ENCODE data around the gene CELF5.
"Not testable (repeated sequence)": the region's sequence is repeated elsewhere in the genome, so short reads cannot be mapped to it uniquely, and the experiment has no call there.

The CELF5 gene

DNA sequence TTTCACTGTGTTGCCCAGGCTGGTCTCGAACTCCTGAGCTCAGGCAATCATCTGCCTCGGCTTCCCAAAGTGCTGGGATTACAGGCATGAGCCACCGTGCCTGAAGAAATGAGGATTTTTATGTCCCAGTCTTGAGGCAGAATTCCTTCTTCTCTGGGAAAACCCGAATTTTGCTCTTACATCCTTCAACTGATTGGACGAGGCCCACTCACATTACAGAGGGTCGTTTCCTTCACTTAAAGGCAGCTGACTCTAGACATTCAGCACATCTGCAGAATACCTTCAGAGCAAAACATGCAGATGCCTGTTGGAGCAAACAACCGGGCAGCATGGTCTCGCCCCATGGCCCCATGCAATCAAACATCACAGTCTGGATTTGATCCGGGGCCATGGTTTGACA is 105.6 kb downstream of the CELF5 start:
- ATAC-seq (ENCODE audit: low read depth) (no peak), DNase-seq (ENCODE audit: low spot score) (no peak)
- no peak overlapping the region for H3K27ac ChIP-seq (ENCODE audit: poor library complexity, severe bottlenecking)
- no peaks in the 10 kb centered on the region for H3K9me3 ChIP-seq (ENCODE audit: severe bottlenecking)
- no peaks in the 10 kb centered on the region for H3K27me3 ChIP-seq (ENCODE audit: insufficient read depth, poor library complexity, severe bottlenecking)
- no peak overlapping the region for H3K4me3 ChIP-seq (ENCODE audit: severe bottlenecking)
- TF ChIP-seq, protein P1, sequence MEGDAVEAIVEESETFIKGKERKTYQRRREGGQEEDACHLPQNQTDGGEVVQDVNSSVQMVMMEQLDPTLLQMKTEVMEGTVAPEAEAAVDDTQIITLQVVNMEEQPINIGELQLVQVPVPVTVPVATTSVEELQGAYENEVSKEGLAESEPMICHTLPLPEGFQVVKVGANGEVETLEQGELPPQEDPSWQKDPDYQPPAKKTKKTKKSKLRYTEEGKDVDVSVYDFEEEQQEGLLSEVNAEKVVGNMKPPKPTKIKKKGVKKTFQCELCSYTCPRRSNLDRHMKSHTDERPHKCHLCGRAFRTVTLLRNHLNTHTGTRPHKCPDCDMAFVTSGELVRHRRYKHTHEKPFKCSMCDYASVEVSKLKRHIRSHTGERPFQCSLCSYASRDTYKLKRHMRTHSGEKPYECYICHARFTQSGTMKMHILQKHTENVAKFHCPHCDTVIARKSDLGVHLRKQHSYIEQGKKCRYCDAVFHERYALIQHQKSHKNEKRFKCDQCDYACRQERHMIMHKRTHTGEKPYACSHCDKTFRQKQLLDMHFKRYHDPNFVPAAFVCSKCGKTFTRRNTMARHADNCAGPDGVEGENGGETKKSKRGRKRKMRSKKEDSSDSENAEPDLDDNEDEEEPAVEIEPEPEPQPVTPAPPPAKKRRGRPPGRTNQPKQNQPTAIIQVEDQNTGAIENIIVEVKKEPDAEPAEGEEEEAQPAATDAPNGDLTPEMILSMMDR (IDR thresholded peaks at IDR 0.05; ENCODE audit: poor library complexity, severe bottlenecking): no peak
- H3K36me3 ChIP-seq (ENCODE audit: low read depth): no peaks in the 10 kb centered on the region
- H3K4me1 ChIP-seq (ENCODE audit: insufficient read depth, poor library complexity, severe bottlenecking): no peaks in the 10 kb centered on the region

- not testable (repeated sequence) for DNase-seq (ENCODE audit: low spot score); H3K4me1 ChIP-seq (ENCODE audit: insufficient read depth, poor library complexity, severe bottlenecking); H3K27me3 ChIP-seq (ENCODE audit: insufficient read depth, poor library complexity, severe bottlenecking); ATAC-seq (ENCODE audit: low read depth); H3K9me3 ChIP-seq (ENCODE audit: severe bottlenecking); H3K27ac ChIP-seq (ENCODE audit: poor library complexity, severe bottlenecking); H3K4me3 ChIP-seq (ENCODE audit: severe bottlenecking); H3K36me3 ChIP-seq (ENCODE audit: low read depth)
Observed at GRCh38 chr19:3332232-3332631, 107.8 kb downstream of the CELF5 start.

DNA sequence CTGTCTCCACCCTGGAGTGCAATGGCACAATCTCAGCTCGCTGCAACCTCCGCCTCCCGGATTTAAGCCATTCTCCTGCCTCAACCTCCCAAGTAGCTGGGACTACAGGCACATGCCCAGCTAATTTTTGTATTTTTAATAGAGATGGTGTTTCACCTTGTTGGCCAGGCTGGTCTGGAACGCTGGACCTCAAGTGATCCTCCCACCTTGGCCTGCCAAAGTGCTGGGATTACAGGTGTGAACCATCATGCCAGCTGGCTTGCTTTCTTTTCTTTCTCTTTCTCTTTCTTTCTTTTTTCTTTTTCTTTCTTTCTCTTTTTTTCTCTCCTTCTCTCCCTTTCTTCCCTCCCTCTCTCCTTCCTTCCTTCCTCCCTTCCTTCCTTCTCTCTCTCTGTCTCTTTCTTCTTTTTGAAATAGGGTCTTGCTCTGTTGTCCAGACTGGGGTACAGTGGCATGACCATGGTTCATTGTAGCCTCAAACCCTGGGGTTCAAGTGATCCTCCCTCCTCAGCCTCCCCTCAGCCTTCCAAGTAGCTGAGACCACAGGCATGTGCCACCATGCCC is 108.6 kb downstream of the CELF5 start:
- H3K27ac ChIP-seq (ENCODE audit: poor library complexity, severe bottlenecking): no peak overlapping the region
- ATAC-seq (ENCODE audit: low read depth) (no peak), DNase-seq (ENCODE audit: low spot score) (no peak)
- H3K4me3 ChIP-seq (ENCODE audit: severe bottlenecking): no peak overlapping the region
- H3K27me3 ChIP-seq (ENCODE audit: insufficient read depth, poor library complexity, severe bottlenecking): no peaks in the 10 kb centered on the region
- H3K36me3 ChIP-seq (ENCODE audit: low read depth): no peaks in the 10 kb centered on the region
- H3K4me1 ChIP-seq (ENCODE audit: insufficient read depth, poor library complexity, severe bottlenecking): peaks cover 6% of the 10 kb centered on the region
- no peaks in the 10 kb centered on the region for H3K9me3 ChIP-seq (ENCODE audit: severe bottlenecking)
- TF ChIP-seq, protein P1 (IDR thresholded peaks at IDR 0.05; ENCODE audit: poor library complexity, severe bottlenecking): no peak

- no peak overlapping the region for H3K27ac ChIP-seq (ENCODE audit: poor library complexity, severe bottlenecking)
- TF ChIP-seq, protein P1 (IDR thresholded peaks at IDR 0.05; ENCODE audit: poor library complexity, severe bottlenecking): no peak
- H3K4me1 ChIP-seq (ENCODE audit: insufficient read depth, poor library complexity, severe bottlenecking): peaks cover 10% of the 10 kb centered on the region
- H3K4me3 ChIP-seq (ENCODE audit: severe bottlenecking): no peak overlapping the region
- H3K36me3 ChIP-seq (ENCODE audit: low read depth): no peaks in the 10 kb centered on the region
- H3K27me3 ChIP-seq (ENCODE audit: insufficient read depth, poor library complexity, severe bottlenecking): no peaks in the 10 kb centered on the region
- DNase-seq (ENCODE audit: low spot score) (no peak), ATAC-seq (ENCODE audit: low read depth) (no peak)
- H3K9me3 ChIP-seq (ENCODE audit: severe bottlenecking): no peaks in the 10 kb centered on the region
Observed at GRCh38 chr19:3333662-3334061, 109.2 kb downstream of the CELF5 start.

GRCh38 chr19:3334749-3335430 is 110.4 kb downstream of the CELF5 start:
- H3K36me3 ChIP-seq (ENCODE audit: low read depth); H3K27ac ChIP-seq (ENCODE audit: poor library complexity, severe bottlenecking); ATAC-seq (ENCODE audit: low read depth); H3K9me3 ChIP-seq (ENCODE audit: severe bottlenecking); H3K27me3 ChIP-seq (ENCODE audit: insufficient read depth, poor library complexity, severe bottlenecking); H3K4me3 ChIP-seq (ENCODE audit: severe bottlenecking); DNase-seq (ENCODE audit: low spot score): not testable (repeated sequence)
- H3K4me1 ChIP-seq (ENCODE audit: insufficient read depth, poor library complexity, severe bottlenecking): peaks cover 12% of the 10 kb centered on the region

Measured in RWPE2 (cell line).